ENCODE results near the gene BAG3. TPM values are rescaled to one million over a fixed set of nuclear protein-coding genes. Genes with fewer than 3 reads are reported as not detected.
"Not testable (repeated sequence)": the region's sequence is repeated elsewhere in the genome, so short reads cannot be mapped to it uniquely, and the experiment has no call there.

The BAG3 gene
- polyA plus RNA-seq, 3 donors, result 23.7 to 28.1 (median 27.5) TPM

GRCh38 chr10:119688033-119688508, 36.9 kb downstream of the BAG3 start:
- DNase-seq (ENCODE audit: low read depth in 3 of 3, low spot score in 2 of 3), result no peak

DNA sequence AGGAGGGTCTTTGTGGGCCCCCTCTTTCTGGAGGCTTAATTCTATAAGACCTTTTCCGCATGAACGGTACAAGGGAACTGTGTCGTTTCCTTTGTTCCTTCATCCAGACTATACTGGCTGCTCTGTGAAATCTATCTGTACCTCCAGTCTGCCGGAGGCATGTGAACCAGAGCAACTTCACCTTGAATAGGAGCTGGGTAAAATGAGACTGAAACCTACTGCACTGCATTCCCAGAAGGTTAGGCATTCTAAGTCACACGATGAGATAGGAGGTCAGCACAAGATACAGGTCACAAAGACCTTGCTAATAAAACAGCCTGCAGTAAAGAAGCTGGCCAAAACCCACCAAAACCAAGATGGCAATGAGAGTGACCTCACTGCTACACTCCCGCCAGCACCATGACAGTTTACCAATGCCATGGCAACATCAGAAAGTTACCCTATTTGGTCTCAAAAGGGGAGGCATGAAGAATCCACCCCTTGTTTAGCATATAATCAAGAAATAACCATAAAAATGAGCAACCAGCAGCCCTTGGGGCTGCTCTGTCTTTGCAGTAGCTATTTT, 37.9 kb downstream of the BAG3 start:
- no peak for DNase-seq (ENCODE audit: low read depth in 3 of 3, low spot score in 2 of 3)

- DNase-seq (ENCODE audit: low read depth in 3 of 3, low spot score in 2 of 3), result no peak
Observed at GRCh38 chr10:119691726-119692125, 40.5 kb downstream of the BAG3 start.

- DNase-seq (ENCODE audit: low read depth in 3 of 3, low spot score in 2 of 3), result no peak
Observed at GRCh38 chr10:119693262-119693957, 42.2 kb downstream of the BAG3 start.

GRCh38 chr10:119694608-119695007, 43.4 kb downstream of the BAG3 start:
- no peak for DNase-seq (ENCODE audit: low read depth in 3 of 3, low spot score in 2 of 3)

DNA sequence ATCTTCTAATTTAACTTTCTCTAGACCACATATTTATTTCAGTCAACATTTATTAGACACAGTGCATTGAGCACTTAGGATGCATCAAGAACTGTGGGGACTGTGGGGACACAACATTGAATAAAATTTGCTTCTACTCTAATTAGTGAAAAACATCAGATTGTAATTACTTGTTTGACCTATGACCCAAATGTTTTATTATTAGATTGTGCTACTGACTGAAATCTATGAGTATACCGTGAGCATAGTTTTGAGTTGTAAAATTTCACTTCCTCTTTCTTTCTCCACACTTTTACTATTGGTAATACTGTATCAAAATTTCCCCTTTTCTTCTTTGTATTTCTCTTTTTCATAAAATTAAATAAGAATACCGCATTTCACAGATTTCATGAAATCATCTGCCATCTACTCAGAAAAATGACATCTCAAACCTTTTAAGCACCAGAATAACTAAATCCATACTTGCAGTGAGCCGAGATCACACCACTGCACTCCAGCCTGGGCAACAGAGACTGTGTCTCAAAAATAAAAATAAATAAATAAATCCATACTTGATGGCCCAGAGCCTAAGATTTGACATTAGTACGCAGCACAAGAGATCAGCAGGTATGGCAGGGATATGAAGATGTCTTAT, 49.3 kb downstream of the BAG3 start:
- DNase-seq (ENCODE audit: low read depth in 3 of 3, low spot score in 2 of 3), result no peak

DNA sequence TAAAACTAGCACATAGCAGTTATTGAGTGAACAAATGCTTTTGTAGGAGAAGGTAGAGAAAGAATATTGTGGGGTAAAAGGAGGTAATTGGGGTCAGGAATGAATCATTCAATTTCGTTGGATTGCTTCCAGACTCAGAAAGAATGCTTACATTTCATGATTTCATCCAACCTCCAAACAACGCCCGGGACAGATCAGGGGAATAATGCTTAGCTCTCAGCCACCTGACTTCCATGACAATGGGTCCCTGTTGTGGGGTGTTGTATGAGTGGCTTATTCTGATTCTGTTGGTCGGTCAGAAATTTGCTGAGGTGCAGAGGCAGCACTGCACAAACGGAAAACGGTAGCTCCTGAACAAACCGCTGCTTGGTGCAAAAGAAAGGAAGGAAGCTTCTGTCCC, 50.7 kb downstream of the BAG3 start:
- no peak for DNase-seq (ENCODE audit: low read depth in 3 of 3, low spot score in 2 of 3)

DNA sequence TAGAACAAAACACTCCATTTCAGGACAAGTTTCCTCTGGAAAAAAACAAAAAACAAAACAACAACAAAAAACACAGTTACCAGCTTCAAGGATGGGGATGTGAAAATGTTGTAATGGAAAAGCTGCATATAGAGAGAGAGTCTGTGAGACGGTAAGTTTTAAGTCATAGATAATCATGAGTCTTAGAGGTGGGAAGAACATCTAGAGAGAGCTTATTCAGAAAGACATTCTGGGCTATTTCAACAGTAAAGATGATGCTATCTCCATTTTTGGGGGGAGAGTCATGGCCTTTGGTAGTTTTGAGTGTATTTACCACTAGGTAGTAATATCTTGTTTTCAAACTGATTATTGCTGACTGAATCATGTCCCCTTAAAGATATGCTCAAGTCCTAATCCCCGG, 51.4 kb downstream of the BAG3 start:
- no peak for DNase-seq (ENCODE audit: low read depth in 3 of 3, low spot score in 2 of 3)

DNA sequence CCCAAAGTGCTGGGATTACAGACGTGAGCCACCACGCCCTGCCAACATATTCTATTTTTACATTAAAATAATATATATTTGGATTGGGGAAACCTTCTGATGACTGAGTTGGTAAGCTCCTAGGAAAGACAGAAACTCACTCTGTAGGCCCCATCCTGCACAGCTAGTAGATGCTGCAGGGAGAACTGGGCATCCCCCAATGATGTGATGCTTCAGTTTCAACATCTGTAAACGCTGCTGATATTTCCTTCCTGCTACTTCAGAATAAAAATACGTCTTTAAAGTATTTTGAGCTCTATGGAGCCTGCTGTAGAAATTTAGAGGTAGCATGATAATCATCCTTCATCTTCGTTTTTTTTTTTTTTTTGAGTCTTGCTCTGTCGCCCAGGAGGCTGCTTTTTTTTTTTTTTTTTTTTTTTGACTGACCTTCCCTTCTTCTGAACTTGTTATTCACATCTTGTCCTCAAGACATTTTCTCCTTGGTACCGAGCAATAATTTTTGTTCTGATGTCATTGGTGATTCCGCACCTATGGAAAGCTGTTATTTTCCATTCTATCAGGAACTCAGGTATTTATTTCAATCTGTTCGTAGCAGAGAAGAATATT, 52.8 kb downstream of the BAG3 start:
- no peak for DNase-seq (ENCODE audit: low read depth in 3 of 3, low spot score in 2 of 3)

DNA sequence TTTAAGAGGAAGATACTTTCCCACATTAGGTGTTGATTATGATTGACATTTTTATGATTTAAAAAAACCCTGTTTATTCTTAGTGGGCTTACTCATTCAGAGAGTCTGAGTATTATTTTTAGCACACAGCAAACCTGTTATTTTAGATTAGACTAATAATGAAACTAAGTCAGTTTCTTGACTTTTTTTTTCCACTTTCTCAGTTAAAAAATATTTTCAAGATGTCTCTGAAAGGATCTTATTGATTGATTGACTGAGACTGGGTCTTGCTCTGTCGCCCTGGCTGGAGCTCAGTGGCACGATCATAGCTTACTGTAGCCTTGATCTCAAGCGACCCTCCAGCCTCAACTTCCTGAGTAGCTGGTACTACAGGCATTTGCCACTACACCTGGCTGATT, 54.3 kb downstream of the BAG3 start:
- DNase-seq (ENCODE audit: low read depth in 3 of 3, low spot score in 2 of 3), result no peak

- no peak for DNase-seq (ENCODE audit: low read depth in 3 of 3, low spot score in 2 of 3)
Observed at GRCh38 chr10:119706521-119707278, 55.5 kb downstream of the BAG3 start.

- not testable (repeated sequence) for DNase-seq (ENCODE audit: low read depth in 3 of 3, low spot score in 2 of 3)
Observed at GRCh38 chr10:119707331-119707730, 56.2 kb downstream of the BAG3 start.

GRCh38 chr10:119710935-119711334, 59.8 kb downstream of the BAG3 start:
- not testable (repeated sequence) for DNase-seq (ENCODE audit: low read depth in 3 of 3, low spot score in 2 of 3)

- DNase-seq (ENCODE audit: low read depth in 3 of 3, low spot score in 2 of 3), result no peak
Observed at GRCh38 chr10:119713744-119714483, 62.7 kb downstream of the BAG3 start.

- DNase-seq (ENCODE audit: low read depth in 3 of 3, low spot score in 2 of 3), result no peak
Observed at GRCh38 chr10:119714484-119714816, 63.3 kb downstream of the BAG3 start.

DNA sequence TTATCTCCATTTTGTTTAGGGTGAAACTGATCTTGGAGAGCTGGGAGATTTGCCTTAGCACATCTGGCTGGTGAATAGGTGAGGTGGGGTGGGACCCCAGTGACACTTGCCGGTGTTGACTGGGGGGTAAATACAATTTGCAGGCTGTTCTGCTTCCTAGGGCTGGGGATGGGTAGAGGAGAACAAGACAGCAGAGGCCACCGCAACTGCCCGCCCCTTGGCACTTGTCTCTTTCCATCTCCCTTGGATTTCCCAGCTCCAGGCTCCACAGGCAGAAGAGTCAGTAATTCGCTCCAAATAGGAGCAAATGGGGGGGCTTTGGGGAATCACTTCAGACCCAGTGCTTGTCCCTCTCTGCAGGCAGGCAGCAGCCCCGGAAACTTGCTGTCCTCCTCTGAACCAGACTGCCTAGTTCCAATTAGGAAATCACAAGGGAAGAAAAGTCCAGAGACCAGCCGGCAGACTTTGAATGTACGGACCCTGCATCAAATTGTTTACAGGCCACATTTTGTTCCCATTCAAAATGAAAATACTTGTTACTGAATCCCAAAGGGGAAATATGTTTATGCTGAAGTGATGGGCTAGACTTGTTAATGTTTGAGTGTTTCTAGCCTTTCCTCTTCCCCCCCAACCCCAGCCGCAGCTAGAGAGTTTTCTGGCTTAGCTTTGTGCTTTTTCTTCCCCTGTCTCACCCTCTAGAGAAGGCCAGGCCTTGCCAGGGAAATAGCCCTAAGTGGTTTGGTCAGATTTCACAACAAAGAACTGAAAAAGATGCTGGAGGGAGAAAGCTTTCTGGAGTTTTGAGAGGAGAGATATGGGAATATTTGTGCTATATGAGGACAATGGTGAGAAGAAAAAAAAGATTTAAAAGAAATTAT, 64.7 kb downstream of the BAG3 start:
- no peak for DNase-seq (ENCODE audit: low read depth in 3 of 3, low spot score in 2 of 3)

DNA sequence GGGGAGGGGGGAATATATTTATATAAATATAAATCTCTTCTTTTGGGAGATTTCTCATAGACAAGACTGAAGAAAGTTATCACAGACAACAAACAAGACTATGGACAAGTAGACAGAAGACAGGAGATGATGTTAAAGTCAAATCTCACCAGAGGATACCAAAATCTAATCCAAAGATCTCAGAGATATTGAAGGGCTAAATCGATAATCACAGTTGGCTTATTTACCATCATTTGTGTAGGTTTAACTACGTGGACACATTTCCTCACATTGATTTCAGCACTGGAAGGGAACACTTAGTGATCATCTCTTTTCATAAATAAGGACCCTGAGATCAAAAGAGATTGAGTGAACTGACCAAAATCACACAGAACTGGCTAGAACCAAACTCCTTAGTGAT, 72.0 kb downstream of the BAG3 start:
- no peak for DNase-seq (ENCODE audit: low read depth in 3 of 3, low spot score in 2 of 3)

DNA sequence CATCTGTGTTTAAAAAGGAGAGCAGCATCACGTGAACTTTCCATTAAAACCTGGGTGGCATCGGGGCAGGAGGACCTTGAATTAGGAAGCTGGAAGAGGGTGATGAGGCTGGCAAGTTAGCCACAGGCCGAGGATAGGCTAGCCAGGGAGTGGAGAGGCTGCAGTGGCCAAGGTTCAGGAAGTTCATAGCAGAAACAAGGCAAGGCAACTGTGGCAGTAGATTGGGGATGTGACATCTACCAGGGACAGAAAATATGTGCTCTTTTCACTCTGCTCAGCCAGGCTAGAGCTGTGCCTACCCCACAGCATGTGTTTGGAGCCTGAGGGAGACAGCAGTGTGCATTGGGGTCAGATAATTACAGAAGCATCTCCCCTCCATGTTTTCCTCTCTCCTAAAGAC, 72.4 kb downstream of the BAG3 start:
- no peak for DNase-seq (ENCODE audit: low read depth in 3 of 3, low spot score in 2 of 3)
